Smooth muscle cell of the brain vasculature (primary cell): ENCODE data around the gene PRKCZ.
"Not testable (repeated sequence)": the region's sequence is repeated elsewhere in the genome, so short reads cannot be mapped to it uniquely, and the experiment has no call there.

Source experiments
- DNase-seq: peaks from one replicate; pipeline ENCODE4 v3.0.0-alpha.2; 2012; ENCODE audit warnings: low read depth, low spot score

PRKCZ gene

GRCh38 chr1:2084306-2084705 is 34.1 kb downstream of the PRKCZ start:
- no peak for DNase-seq

- no peak for DNase-seq
These were observed 34.9 kb downstream of the PRKCZ start for GRCh38 chr1:2085080-2085479.

GRCh38 chr1:2086446-2087078 is 36.4 kb downstream of the PRKCZ start:
- DNase-seq = no peak

GRCh38 chr1:2087766-2088165 is 37.6 kb downstream of the PRKCZ start:
- DNase-seq = no peak

- peak; percentile 43 for DNase-seq
These were observed 38.2 kb downstream of the PRKCZ start for GRCh38 chr1:2088458-2088857.

- DNase-seq = no peak
These were observed 38.8 kb downstream of the PRKCZ start for GRCh38 chr1:2089051-2089450.

- DNase-seq = no peak
These were observed 40.1 kb downstream of the PRKCZ start for GRCh38 chr1:2090216-2090890.

- no peak for DNase-seq
These were observed 41.7 kb downstream of the PRKCZ start for GRCh38 chr1:2091611-2092604.

GRCh38 chr1:2093055-2093454 is 42.8 kb downstream of the PRKCZ start:
- no peak for DNase-seq

GRCh38 chr1:2093636-2094035 is 43.4 kb downstream of the PRKCZ start:
- no peak for DNase-seq

- DNase-seq = not testable (repeated sequence)
These were observed 44.3 kb downstream of the PRKCZ start for GRCh38 chr1:2094269-2095158.

- no peak for DNase-seq
These were observed 45.2 kb downstream of the PRKCZ start for GRCh38 chr1:2095394-2095793.

GRCh38 chr1:2095981-2096736 is 45.9 kb downstream of the PRKCZ start:
- DNase-seq = no peak

GRCh38 chr1:2097386-2098300 is 47.4 kb downstream of the PRKCZ start:
- DNase-seq = no peak

GRCh38 chr1:2098301-2098698 is 48.1 kb downstream of the PRKCZ start:
- no peak for DNase-seq

GRCh38 chr1:2098839-2099785 is 48.9 kb downstream of the PRKCZ start:
- DNase-seq = no peak

- DNase-seq = no peak
These were observed 49.9 kb downstream of the PRKCZ start for GRCh38 chr1:2099886-2100779.
